22Rv1 (cell line): Measurements from ENCODE around the gene FGF18.

ENCODE experiments used
- ZFX ChIP-seq: fragments of 450-650 bp; IDR thresholded peaks from 2 replicates; pipeline ENCODE4 v1.6.1; 2017; ENCODE audit warnings: antibody characterized with exemption, borderline replicate concordance
- TF ChIP-seq, protein P1 (sequence below): fragments of 450-650 bp; IDR thresholded peaks from 2 replicates; pipeline ENCODE4 v1.5.1; 2017; ENCODE audit warnings: mild to moderate bottlenecking

DNA sequence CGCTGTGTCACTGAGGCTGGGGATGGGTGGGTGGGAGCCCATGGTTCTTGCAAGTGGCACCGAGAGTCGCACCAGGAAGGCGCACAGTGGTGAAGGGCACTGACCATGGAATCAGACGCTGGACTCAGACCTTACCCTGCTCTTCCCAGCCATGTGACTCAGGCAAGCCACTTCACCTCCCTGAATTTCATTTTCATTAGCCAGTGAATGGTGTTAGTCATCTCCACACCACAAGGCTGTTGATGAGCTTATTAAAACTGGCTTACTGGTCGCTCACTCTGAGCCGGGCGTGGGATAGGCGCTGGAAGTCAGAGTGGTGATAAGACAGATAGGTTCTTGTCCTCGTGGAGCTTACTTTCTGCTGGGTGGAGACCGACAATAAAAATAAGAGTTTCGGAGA is 25.1 kb downstream of the FGF18 start:
- TF ChIP-seq, protein P1, sequence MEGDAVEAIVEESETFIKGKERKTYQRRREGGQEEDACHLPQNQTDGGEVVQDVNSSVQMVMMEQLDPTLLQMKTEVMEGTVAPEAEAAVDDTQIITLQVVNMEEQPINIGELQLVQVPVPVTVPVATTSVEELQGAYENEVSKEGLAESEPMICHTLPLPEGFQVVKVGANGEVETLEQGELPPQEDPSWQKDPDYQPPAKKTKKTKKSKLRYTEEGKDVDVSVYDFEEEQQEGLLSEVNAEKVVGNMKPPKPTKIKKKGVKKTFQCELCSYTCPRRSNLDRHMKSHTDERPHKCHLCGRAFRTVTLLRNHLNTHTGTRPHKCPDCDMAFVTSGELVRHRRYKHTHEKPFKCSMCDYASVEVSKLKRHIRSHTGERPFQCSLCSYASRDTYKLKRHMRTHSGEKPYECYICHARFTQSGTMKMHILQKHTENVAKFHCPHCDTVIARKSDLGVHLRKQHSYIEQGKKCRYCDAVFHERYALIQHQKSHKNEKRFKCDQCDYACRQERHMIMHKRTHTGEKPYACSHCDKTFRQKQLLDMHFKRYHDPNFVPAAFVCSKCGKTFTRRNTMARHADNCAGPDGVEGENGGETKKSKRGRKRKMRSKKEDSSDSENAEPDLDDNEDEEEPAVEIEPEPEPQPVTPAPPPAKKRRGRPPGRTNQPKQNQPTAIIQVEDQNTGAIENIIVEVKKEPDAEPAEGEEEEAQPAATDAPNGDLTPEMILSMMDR = no peak
- TF ChIP-seq ZFX = no peak
